T-helper 17 cell (primary cell): ENCODE measurements around the gene BTBD9. TPM values are rescaled to one million over a fixed set of nuclear protein-coding genes. Genes with fewer than 3 reads are reported as not detected.
A peak's percentile ranks its signal among the peaks of the same experiment; 100 is the strongest.

Experiments used
- ATAC-seq: fragments of 150-1000 bp; cut with Tn5 transposase; 2 replicates; pipeline ENCODE4 v1.10.0; 2021; ENCODE audit warnings: mild to moderate bottlenecking, moderate library complexity
- DNase-seq, 3 donors: peaks; one replicate each; pipeline versions ENCODE4 v3.0.0 to v3.0.0-alpha.2; 2020 to 2021
- H3K9me3 ChIP-seq: one replicate; pipeline ENCODE4 v1.7.0; 2013; ENCODE audit warnings: low read length, mild to moderate bottlenecking; ENCODE audit not compliant: control insufficient read depth, poor library complexity, severe bottlenecking
- H3K27ac Mint-ChIP-seq: one replicate; pipeline ENCODE4 v1.8.0; 2022; ENCODE audit warnings: mild to moderate bottlenecking, moderate library complexity, mixed read lengths
- H3K27me3 Mint-ChIP-seq: one replicate; pipeline ENCODE4 v1.8.0; 2022; ENCODE audit warnings: mixed read lengths
- H3K36me3 Mint-ChIP-seq: one replicate; pipeline ENCODE4 v1.8.0; 2022; ENCODE audit warnings: low read depth, mixed read lengths
- H3K4me1 Mint-ChIP-seq: one replicate; pipeline ENCODE4 v1.8.0; 2022; ENCODE audit warnings: mild to moderate bottlenecking, mixed read lengths
- H3K4me3 Mint-ChIP-seq: one replicate; pipeline ENCODE4 v1.8.0; 2022; ENCODE audit warnings: mild to moderate bottlenecking, moderate library complexity, mixed read lengths
- total RNA-seq, 4 donors: library from RNA in 2 of 4; stranded (reverse) in 2 of 4; gene quantifications; one replicate each; pipeline ENCODE4 v1.2.3 and lab custom pipeline; 2022 to 2026

The BTBD9 gene
- total RNA-seq, 2 donors from 2014 or later = 61.3 to 63.5 TPM

DNA sequence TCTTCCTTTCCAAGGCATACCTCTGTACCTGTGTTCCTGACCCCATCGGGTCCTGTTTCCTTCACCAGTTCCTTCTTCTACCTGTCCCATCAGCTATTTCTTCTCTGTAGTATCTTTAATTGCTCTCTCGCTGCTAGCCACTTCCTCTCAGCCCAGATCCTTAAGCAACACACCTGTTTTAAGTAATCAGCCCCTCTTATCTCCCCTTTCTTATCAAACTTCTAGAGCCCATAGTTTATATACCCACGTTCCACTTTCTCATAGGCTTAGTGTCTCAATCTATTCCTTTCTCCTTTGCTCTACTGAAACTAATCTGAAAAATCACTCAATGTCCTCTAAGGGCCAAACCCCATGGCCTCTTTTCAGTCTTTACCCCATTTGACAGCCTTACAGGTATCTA, 239.6 kb downstream of the BTBD9 start:
- H3K27ac Mint-ChIP-seq = no peak overlapping the region
- DNase-seq = no peak
- H3K4me3 Mint-ChIP-seq = no peak overlapping the region
- H3K9me3 ChIP-seq = no peaks in the 10 kb centered on the region
- no peaks in the 10 kb centered on the region for H3K27me3 Mint-ChIP-seq
- peaks cover 7% of the 10 kb centered on the region for H3K4me1 Mint-ChIP-seq
- peaks cover 4% of the 10 kb centered on the region for H3K36me3 Mint-ChIP-seq
- no peak for ATAC-seq

- Mint-ChIP-seq H3K36me3 (peaks cover 7% of the 10 kb centered on the region), H3K4me1 (peaks cover 9% of the 10 kb centered on the region), H3K27me3 (no peaks in the 10 kb centered on the region)
These were observed 243.5 kb downstream of the BTBD9 start for GRCh38 chr6:38396209-38396608.

GRCh38 chr6:38393986-38394385, 245.7 kb downstream of the BTBD9 start:
- H3K9me3 ChIP-seq = no peaks in the 10 kb centered on the region
- no peak overlapping the region for H3K27ac Mint-ChIP-seq
- peaks cover 7% of the 10 kb centered on the region for H3K36me3 Mint-ChIP-seq
- no peak overlapping the region for H3K4me3 Mint-ChIP-seq
- ATAC-seq (no peak), DNase-seq (no peak)
- peaks cover 11% of the 10 kb centered on the region for H3K4me1 Mint-ChIP-seq
- H3K27me3 Mint-ChIP-seq = no peaks in the 10 kb centered on the region

More at GRCh38 chr6:38396209-38396608, 243.5 kb downstream of the BTBD9 start:
- ATAC-seq = no peak
- H3K4me3 Mint-ChIP-seq = no peak overlapping the region
- no peak overlapping the region for H3K27ac Mint-ChIP-seq
- no peak for DNase-seq
- no peaks in the 10 kb centered on the region for H3K9me3 ChIP-seq

DNA sequence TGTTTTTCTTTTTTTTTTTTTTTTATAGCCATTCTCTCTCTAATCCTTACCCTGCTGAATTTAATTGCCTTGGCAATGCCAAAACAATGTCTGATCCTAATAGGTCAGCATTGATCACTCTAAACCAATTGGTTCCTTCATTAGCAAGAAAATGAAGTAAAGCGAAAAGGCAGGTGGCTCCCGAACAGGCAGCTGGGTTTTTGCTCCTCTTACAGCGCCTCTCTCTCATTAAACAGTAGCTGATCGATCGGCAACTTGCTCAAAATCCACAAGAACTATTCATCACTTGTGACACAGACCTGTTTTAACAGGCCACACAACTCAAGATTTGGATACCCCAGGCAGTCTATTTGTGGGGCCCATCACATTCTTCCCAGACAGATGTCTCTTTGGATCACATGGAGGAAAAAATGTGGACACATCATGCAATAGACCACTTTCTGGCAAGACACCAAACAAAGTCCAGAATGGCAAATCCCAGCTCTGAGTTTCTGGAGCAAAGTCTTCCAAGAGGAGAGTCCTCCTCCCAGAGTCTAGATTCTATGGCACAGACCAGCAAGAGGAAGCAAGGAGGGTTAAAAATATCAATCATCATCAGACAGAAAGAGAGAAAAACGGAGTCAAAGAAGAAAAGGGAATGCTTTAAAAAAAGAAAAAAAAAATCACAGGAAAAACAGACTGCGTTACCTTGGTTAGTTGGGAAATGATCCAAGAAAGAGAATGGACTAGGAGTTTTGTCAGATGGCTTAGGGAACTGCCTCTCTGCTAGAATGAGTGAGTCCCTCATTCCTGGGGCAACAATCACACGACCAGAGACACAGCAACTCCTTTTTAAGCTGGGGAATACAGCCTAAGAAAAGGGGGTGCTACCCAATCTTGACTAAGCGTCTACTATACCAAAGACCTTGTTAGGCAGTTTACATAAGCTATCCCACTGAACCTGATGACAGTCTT, 247.8 kb downstream of the BTBD9 start:
- no peaks in the 10 kb centered on the region for H3K27me3 Mint-ChIP-seq
- no peak for ATAC-seq
- H3K27ac Mint-ChIP-seq = no peak overlapping the region
- H3K4me3 Mint-ChIP-seq = no peak overlapping the region
- peaks cover 12% of the 10 kb centered on the region for H3K4me1 Mint-ChIP-seq
- peaks cover 6% of the 10 kb centered on the region for H3K36me3 Mint-ChIP-seq
- H3K9me3 ChIP-seq = no peaks in the 10 kb centered on the region
- no peak for DNase-seq

- Mint-ChIP-seq H3K27ac (no peak overlapping the region), H3K4me3 (no peak overlapping the region), H3K4me1 (peaks cover 14% of the 10 kb centered on the region), H3K36me3 (peaks cover 6% of the 10 kb centered on the region), H3K27me3 (no peaks in the 10 kb centered on the region)
- no peaks in the 10 kb centered on the region for H3K9me3 ChIP-seq
- ATAC-seq (no peak), DNase-seq (no peak)
These were observed 248.5 kb downstream of the BTBD9 start for GRCh38 chr6:38391206-38391605.

GRCh38 chr6:38389875-38390274, 249.9 kb downstream of the BTBD9 start:
- ATAC-seq (no peak), DNase-seq (no peak)
- H3K9me3 ChIP-seq = no peaks in the 10 kb centered on the region
- Mint-ChIP-seq H3K36me3 (peaks cover 6% of the 10 kb centered on the region), H3K27ac (no peak overlapping the region), H3K27me3 (no peaks in the 10 kb centered on the region), H3K4me3 (no peak overlapping the region), H3K4me1 (peaks cover 14% of the 10 kb centered on the region)

DNA sequence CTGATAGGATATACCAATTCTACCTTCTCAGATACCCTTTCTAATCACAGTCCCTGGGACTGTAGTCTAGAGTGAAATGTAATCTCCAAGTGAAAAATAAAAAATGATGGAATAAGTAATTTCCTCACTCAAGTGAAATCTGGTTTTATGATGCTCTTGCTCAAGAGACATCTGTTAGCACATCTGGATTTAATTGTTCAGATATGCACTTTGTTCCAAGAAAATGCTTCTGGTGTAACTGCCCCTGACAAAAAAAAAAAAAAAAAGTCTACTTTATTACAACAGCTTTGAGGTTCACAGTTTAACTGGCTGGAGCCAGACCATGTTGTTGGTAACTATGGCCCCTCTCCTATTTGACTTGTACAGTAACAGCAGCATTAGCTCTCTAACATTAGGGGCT, 251.8 kb downstream of the BTBD9 start:
- no peak for DNase-seq
- H3K9me3 ChIP-seq = no peaks in the 10 kb centered on the region
- Mint-ChIP-seq H3K36me3 (peaks cover 2% of the 10 kb centered on the region), H3K4me1 (peaks cover 11% of the 10 kb centered on the region), H3K4me3 (no peak overlapping the region), H3K27me3 (no peaks in the 10 kb centered on the region), H3K27ac (no peak overlapping the region)
- no peak for ATAC-seq

GRCh38 chr6:38387461-38387860, 252.3 kb downstream of the BTBD9 start:
- no peaks in the 10 kb centered on the region for H3K9me3 ChIP-seq
- Mint-ChIP-seq H3K27ac (no peak overlapping the region), H3K36me3 (peaks cover 2% of the 10 kb centered on the region), H3K27me3 (no peaks in the 10 kb centered on the region), H3K4me3 (no peak overlapping the region), H3K4me1 (peaks cover 11% of the 10 kb centered on the region)
- ATAC-seq (no peak), DNase-seq (no peak)

GRCh38 chr6:38378801-38379200, 260.9 kb downstream of the BTBD9 start:
- DNase-seq (no peak), ATAC-seq (no peak)
- H3K4me1 Mint-ChIP-seq = peaks cover 9% of the 10 kb centered on the region
- H3K27me3 Mint-ChIP-seq = no peaks in the 10 kb centered on the region
- no peak overlapping the region for H3K4me3 Mint-ChIP-seq
- peaks cover 2% of the 10 kb centered on the region for H3K36me3 Mint-ChIP-seq
- no peak overlapping the region for H3K27ac Mint-ChIP-seq
- H3K9me3 ChIP-seq = no peaks in the 10 kb centered on the region

- DNase-seq = no peak
- no peaks in the 10 kb centered on the region for H3K27me3 Mint-ChIP-seq
- H3K9me3 ChIP-seq = no peaks in the 10 kb centered on the region
- no peak overlapping the region for H3K4me3 Mint-ChIP-seq
- H3K27ac Mint-ChIP-seq = peak overlapping the region; percentile 19
- no peak for ATAC-seq
- H3K36me3 Mint-ChIP-seq = no peaks in the 10 kb centered on the region
- peaks cover 6% of the 10 kb centered on the region for H3K4me1 Mint-ChIP-seq
These were observed 263.8 kb downstream of the BTBD9 start for GRCh38 chr6:38375937-38376336.

DNA sequence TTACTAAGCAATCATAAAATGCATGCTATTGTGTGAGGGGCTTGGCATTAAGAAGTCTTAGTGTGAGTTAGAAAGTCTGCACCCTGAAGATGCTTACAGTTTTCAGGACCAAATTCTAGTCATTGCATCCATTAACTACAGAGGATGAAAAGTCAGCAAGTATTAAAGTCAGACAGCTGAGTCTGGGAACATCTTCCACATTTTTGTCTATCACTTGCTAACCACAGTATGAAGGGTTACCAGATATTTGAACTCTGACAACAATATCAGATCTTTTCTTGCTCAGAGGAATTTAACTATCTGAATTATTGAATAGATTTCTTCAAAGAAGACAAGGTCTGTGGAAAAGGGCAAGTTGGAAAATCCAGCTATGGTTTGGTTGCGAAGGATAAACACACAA, 264.4 kb downstream of the BTBD9 start:
- ATAC-seq (no peak), DNase-seq (no peak)
- Mint-ChIP-seq H3K4me3 (no peak overlapping the region), H3K4me1 (peaks cover 8% of the 10 kb centered on the region), H3K36me3 (no peaks in the 10 kb centered on the region), H3K27ac (peak overlapping the region; percentile 19), H3K27me3 (no peaks in the 10 kb centered on the region)
- H3K9me3 ChIP-seq = no peaks in the 10 kb centered on the region

- peaks cover 5% of the 10 kb centered on the region for H3K4me1 Mint-ChIP-seq
- no peak for DNase-seq
- no peak overlapping the region for H3K4me3 Mint-ChIP-seq
- H3K36me3 Mint-ChIP-seq = peaks cover 5% of the 10 kb centered on the region
- no peaks in the 10 kb centered on the region for H3K9me3 ChIP-seq
- no peaks in the 10 kb centered on the region for H3K27me3 Mint-ChIP-seq
- ATAC-seq = no peak
- H3K27ac Mint-ChIP-seq = no peak overlapping the region
These were observed 267.8 kb downstream of the BTBD9 start for GRCh38 chr6:38371881-38372280.

DNA sequence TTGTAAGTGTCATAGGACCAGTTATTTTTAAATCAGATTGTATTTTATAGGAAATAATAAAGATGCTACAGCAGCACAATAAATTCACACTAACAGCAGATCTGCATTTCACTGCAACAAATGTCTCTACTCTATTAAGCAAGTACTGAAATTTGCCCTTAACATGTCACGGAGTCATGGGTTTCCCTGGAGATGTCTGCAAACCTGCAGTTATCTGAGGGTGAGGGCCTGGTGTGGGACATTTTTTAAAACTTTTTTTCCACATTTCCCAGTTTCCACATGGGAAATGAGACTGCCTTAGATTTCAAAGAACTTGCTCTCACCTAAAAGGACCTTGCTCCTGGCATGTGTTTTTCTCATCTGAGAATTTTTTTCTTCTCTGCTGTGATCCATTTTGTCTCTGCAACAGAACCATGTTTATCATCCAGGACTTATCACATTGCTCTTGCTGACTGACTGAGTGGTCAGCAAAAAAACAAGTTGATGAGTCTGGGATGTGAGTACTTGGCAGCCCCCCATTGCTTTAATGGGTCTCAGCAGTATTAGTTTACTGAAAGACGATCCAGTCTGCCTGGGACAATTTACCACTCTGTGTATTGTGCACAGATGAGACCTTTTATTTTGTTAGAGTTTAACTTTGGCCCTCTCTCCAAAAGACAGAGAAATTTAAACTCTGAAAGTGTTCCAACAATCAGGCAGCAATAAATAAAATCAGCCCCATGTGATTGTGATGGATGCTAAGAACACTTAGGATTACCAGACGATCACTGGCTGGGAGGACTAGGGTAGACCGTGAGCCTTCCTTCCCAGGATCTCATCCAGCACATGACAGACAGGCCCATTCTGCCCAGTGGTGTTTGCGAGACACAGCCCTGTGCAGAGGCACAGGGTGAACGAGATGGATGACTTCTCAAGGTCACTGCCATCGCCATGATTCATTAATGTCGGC, 268.8 kb downstream of the BTBD9 start:
- H3K27ac Mint-ChIP-seq = no peak overlapping the region
- no peak overlapping the region for H3K4me3 Mint-ChIP-seq
- no peak for ATAC-seq
- H3K27me3 Mint-ChIP-seq = no peaks in the 10 kb centered on the region
- H3K4me1 Mint-ChIP-seq = peaks cover 5% of the 10 kb centered on the region
- H3K9me3 ChIP-seq = no peaks in the 10 kb centered on the region
- DNase-seq = no peak
- H3K36me3 Mint-ChIP-seq = peaks cover 5% of the 10 kb centered on the region
